Upper lobe of right lung (tissue), 1 donor: Measurements from ENCODE around the gene SLC1A2. TPM values are rescaled to one million over a fixed set of nuclear protein-coding genes. Genes with fewer than 3 reads are reported as not detected.

Experiments
- ATAC-seq: fragments of 200-7000 bp; cut with Tn5 transposase; one replicate; pipeline ENCODE4 v1.9.1; 2020; ENCODE audit warnings: mild to moderate bottlenecking, moderate library complexity
- DNase-seq: peaks from one replicate; pipeline ENCODE4 v3.0.0-alpha.2; 2020
- H3K27ac ChIP-seq: fragments of 200-600 bp; one replicate; pipeline ENCODE4 v1.8.0; 2022
- H3K27me3 ChIP-seq: fragments of 200-600 bp; one replicate; pipeline ENCODE4 v1.8.0; 2022; ENCODE audit warnings: mild to moderate bottlenecking
- H3K36me3 ChIP-seq: fragments of 200-600 bp; one replicate; pipeline ENCODE4 v1.8.0; 2022
- H3K4me1 ChIP-seq: fragments of 200-600 bp; one replicate; pipeline ENCODE4 v1.8.0; 2022
- H3K4me3 ChIP-seq: fragments of 200-600 bp; one replicate; pipeline ENCODE4 v1.8.0; 2022; ENCODE audit warnings: mild to moderate bottlenecking
- H3K9me3 ChIP-seq: fragments of 200-600 bp; one replicate; pipeline ENCODE4 v1.8.0; 2022
- intact Hi-C: fragments of 100-400 bp; cut with DNase I; formaldehyde crosslinking; loops from one replicate; pipeline ENCODE4 v1.11.0; 2022
- total RNA-seq: library from RNA; stranded (reverse); fragmentation: NEBNext Ultra II Directional; extraction: Animal tissue kit (Norgen Biotek cat#: 25700); gene quantifications from one replicate; pipeline ENCODE4 v1.2.1, GENCODE V29; 2021
- TF ChIP-seq, protein P1 (sequence below): fragments of 200-600 bp; IDR thresholded peaks from one replicate; pipeline ENCODE4 v1.8.0; 2022; ENCODE audit warnings: antibody characterized with exemption
- donor health status: DM: no; HTN: yes; CAD: no; lungs with severe emphysema.

Gene SLC1A2
- total RNA-seq, 1 donor from 2014 or later: 2.5 TPM

DNA sequence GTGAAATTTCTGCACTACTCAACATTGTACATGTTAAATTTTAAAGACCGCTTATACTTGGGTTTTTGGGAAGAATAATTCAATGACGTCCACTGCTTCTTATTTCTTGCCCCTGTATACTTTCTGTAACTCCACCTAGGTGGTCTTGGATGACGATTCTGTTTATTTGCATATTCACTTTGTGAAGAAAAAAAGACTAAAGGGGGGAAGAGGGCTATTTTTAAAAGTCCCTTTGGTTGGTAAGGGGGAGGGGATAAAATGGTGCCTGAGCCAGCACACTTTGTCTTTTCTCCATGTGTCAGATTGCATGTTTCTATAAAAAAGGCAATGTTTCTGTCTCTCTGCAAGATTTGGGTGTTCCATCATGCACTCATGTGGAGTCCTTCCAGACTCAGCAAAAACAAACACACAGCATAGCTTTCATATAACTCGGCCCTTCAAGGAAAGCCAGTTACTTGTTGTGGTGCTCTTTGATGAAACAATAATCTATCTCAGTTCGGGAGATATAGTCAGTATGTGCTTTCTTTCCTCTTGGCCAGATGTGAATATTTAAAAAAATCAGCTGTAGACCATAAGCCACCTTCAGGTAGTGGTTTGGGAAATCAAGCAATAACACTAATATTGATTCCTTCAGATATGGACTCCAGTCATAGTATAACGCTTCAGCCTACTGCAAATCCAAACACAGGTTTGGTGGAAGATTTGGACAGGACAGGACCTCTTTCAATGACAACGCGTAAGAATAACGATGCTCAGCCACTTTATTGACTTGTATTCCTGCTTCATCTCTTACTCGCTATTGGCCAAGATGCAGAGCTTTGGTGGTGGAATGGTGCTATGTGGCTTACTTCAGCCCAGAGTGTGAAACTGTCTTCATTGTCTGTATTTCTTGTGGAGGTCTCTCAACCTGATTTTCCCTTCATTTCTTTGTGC is 211.6 kb downstream of the SLC1A2 start:
- Histone ChIP-seq H3K27me3 (no peaks in the 10 kb centered on the region), H3K4me3 (no peak overlapping the region), H3K4me1 (peaks cover 7% of the 10 kb centered on the region), H3K9me3 (peaks cover 8% of the 10 kb centered on the region), H3K27ac (no peak overlapping the region), H3K36me3 (peaks cover 38% of the 10 kb centered on the region)
- intact Hi-C loops: no loop called here
- DNase-seq (no peak), ATAC-seq (no peak)
- TF ChIP-seq, protein P1, sequence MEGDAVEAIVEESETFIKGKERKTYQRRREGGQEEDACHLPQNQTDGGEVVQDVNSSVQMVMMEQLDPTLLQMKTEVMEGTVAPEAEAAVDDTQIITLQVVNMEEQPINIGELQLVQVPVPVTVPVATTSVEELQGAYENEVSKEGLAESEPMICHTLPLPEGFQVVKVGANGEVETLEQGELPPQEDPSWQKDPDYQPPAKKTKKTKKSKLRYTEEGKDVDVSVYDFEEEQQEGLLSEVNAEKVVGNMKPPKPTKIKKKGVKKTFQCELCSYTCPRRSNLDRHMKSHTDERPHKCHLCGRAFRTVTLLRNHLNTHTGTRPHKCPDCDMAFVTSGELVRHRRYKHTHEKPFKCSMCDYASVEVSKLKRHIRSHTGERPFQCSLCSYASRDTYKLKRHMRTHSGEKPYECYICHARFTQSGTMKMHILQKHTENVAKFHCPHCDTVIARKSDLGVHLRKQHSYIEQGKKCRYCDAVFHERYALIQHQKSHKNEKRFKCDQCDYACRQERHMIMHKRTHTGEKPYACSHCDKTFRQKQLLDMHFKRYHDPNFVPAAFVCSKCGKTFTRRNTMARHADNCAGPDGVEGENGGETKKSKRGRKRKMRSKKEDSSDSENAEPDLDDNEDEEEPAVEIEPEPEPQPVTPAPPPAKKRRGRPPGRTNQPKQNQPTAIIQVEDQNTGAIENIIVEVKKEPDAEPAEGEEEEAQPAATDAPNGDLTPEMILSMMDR: no peak

DNA sequence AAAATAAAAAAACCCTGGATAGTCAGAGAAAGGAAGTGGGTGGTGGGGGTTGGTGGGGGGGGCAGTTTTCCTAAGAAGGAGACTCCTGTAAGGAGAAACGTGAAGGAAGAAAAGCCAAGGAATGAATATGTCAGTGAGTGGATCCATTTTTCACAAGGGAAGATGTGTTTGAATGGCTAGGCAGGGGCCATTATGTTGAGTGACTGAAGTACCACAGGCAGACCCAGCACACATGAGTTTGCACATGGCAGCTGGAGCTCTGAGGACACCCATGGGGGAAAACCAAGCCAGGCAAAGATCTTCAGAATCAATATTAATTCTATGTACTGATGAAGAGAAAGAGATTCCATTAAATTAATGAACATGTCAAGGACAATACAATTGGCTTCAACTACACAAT is 212.7 kb downstream of the SLC1A2 start:
- intact Hi-C loops: no loop called here
- Histone ChIP-seq H3K4me1 (no peaks in the 10 kb centered on the region), H3K36me3 (peaks cover 46% of the 10 kb centered on the region), H3K4me3 (no peak overlapping the region), H3K27me3 (no peaks in the 10 kb centered on the region), H3K9me3 (peaks cover 8% of the 10 kb centered on the region), H3K27ac (no peak overlapping the region)
- ATAC-seq: no peak
- TF ChIP-seq, protein P1: no peak
- no peak for DNase-seq

DNA sequence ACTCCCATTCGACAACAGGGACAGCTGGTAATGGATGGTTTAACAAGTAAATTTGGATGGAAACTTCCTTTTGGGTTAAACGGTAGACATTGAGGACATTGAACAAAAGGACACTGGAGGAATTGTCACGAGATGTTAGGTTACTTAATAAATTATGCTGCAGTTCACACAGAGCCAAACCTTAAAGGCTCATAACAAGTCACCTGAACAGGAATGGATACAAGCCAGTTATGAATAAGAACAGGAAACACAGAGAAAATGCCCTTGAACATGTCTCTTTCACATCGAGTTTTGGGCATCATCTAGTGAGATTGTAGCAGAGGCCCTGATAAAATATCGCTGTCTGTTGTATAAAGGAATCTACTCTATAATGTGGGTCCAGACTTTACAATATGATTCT is 214.7 kb downstream of the SLC1A2 start:
- Histone ChIP-seq H3K36me3 (peaks cover 54% of the 10 kb centered on the region), H3K4me3 (no peak overlapping the region), H3K27me3 (no peaks in the 10 kb centered on the region), H3K9me3 (no peaks in the 10 kb centered on the region), H3K27ac (no peak overlapping the region), H3K4me1 (no peaks in the 10 kb centered on the region)
- no peak for ATAC-seq
- intact Hi-C loops: no loop called here
- no peak for DNase-seq
- TF ChIP-seq, protein P1: no peak

Other genes with a start within 250 kb of the SLC1A2 start
- 12.4 TPM for gene PAMR1, start 106.1 kb upstream of the SLC1A2 start, total RNA-seq
- gene FJX1, start 198.9 kb upstream of the SLC1A2 start, total RNA-seq: 5.9 TPM
- gene TRIM44, start 243.2 kb upstream of the SLC1A2 start, total RNA-seq: 67.2 TPM